Measurements from ENCODE around the gene TRIM26. TPM values are rescaled to one million over a fixed set of nuclear protein-coding genes. Genes with fewer than 3 reads are reported as not detected.

TRIM26 gene
- total and polyA plus RNA-seq, 2 of the 8 experiments (the other 6 are each of a cell fraction or from before 2014, with no cell fraction given) = 21.5 to 32.3 TPM

DNA sequence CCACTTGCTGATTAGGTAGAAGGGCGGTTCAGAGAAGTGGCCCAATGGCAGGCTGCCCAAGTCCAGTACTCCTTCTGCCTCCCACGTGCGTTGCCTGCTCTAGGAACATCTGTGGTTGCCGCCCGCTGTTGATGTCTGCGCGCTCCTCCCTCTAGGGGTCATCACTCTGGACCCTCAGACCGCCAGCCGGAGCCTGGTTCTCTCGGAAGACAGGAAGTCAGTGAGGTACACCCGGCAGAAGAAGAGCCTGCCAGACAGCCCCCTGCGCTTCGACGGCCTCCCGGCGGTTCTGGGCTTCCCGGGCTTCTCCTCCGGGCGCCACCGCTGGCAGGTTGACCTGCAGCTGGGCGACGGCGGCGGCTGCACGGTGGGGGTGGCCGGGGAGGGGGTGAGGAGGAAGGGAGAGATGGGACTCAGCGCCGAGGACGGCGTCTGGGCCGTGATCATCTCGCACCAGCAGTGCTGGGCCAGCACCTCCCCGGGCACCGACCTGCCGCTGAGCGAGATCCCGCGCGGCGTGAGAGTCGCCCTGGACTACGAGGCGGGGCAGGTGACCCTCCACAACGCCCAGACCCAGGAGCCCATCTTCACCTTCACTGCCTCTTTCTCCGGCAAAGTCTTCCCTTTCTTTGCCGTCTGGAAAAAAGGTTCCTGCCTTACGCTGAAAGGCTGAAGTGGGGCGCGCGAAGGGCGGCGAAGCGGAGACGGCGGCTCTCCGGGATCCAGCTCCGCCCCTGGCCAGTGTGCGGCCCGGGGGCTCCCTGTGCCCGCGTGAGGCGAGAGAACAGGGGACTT is 41.3 kb downstream of the TRIM26 start:
- peak overlapping the region; percentile 73 for H4K8ac ChIP-seq (ENCODE audit: extremely low read depth, insufficient read depth, low read length)
- peak overlapping the region; percentile 95; the same call in 1 of the 2 replicates for H2BK15ac ChIP-seq (ENCODE audit: low read length)
- peak overlapping the region; percentile 64; the same call in 1 of the 2 replicates for H3K18ac ChIP-seq (ENCODE audit: extremely low read depth, low read length)
- H3K56ac ChIP-seq (replicated peaks; ENCODE audit: insufficient read length, low read depth, low read length) = no peak overlapping the region
- H3K9ac ChIP-seq (replicated peaks in 1 of 4; ENCODE audit: extremely low read depth in 1 of 4, low read depth in 3 of 4, low read length in 3 of 4) = 0 out of 7 replicates have a peak overlapping the region, but pooled peaks of 1 of the 4 experiments have one; percentile 19
- DNase-seq (ENCODE audit: low read depth in 1 of 2, low spot score in 2 of 2) (peak; percentile 31 to 74), FAIRE-seq (no peak)
- no peak overlapping the region for H3K4ac ChIP-seq (replicated peaks; ENCODE audit: insufficient read length, low read depth, low read length)
- no peak overlapping the region for H2BK120ac ChIP-seq (replicated peaks; ENCODE audit: low read depth, low read length)
- no peak overlapping the region for H3K23ac ChIP-seq (ENCODE audit: insufficient read length)
- peak overlapping the region; percentile 81; the same call in 1 of the 2 replicates for H2AFZ ChIP-seq (ENCODE audit: low read length)
- H4K20me1 ChIP-seq (replicated peaks in 1 of 2; ENCODE audit: control insufficient read depth in 1 of 2, insufficient read depth in 2 of 2, low read length in 2 of 2) = no peaks in the 10 kb centered on the region
- H3K4me1 ChIP-seq (replicated peaks in 1 of 4; ENCODE audit: control insufficient read depth in 3 of 4, insufficient read depth in 4 of 4, low read length in 3 of 4) = peaks cover 0 to 4% (median 3%) of the 10 kb centered on the region in 4 experiments; a peak in 4 of 7 replicates
- no peaks in the 10 kb centered on the region for H3K79me2 ChIP-seq (ENCODE audit: control insufficient read depth in 1 of 2, insufficient read depth in 2 of 2, low read length in 2 of 2)
- H2BK5ac ChIP-seq (ENCODE audit: low read depth, low read length) = no peak overlapping the region; the same call in 1 of the 2 replicates
- H3K23me2 ChIP-seq (ENCODE audit: low read depth, low read length) = peaks cover 4% of the 10 kb centered on the region; the same call in 1 of the 2 replicates
- H3K79me1 ChIP-seq (ENCODE audit: low read depth, low read length) = no peaks in the 10 kb centered on the region
- H4K91ac ChIP-seq (replicated peaks; ENCODE audit: insufficient read length, low read length) = no peak overlapping the region
- H3K4me2 ChIP-seq (ENCODE audit: insufficient read depth in 1 of 2, low read depth in 2 of 2, low read length in 2 of 2) = peak overlapping the region; percentile 73 to 87
- no peak overlapping the region for H3K14ac ChIP-seq (ENCODE audit: insufficient read length)
- H4K5ac ChIP-seq (ENCODE audit: insufficient read length, low read depth, low read length) = no peak overlapping the region
- peak overlapping the region; percentile 17 to 57 (median 32); a peak in 7 of 8 replicates for H3K4me3 ChIP-seq (ENCODE audit: extremely low read depth in 1 of 4, insufficient read depth in 2 of 4, low read depth in 3 of 4, low read length in 4 of 4)
- no peaks in the 10 kb centered on the region for H3K9me3 ChIP-seq (ENCODE audit: insufficient read depth in 2 of 2, low read depth in 1 of 2, low read length in 1 of 2)
- no peaks in the 10 kb centered on the region for H3K36me3 ChIP-seq (ENCODE audit: control insufficient read depth in 2 of 4, insufficient read depth in 4 of 4, low read length in 3 of 4)
- peak overlapping the region; percentile 51; the same call in 1 of the 2 replicates for H2BK12ac ChIP-seq (ENCODE audit: low read depth, low read length)
- H2BK20ac ChIP-seq (ENCODE audit: low read length) = no peak overlapping the region
- 11% methylated on average over 39 of the region's 62 CpGs; no CpG with 5 or more reads in 1 of the 2 experiments for WGBS, 2 experiments (ENCODE audit: extremely low coverage in 1 of 2, insufficient coverage in 1 of 2, insufficient read length in 1 of 2, insufficient replicate concordance in 2 of 2, low coverage in 1 of 2, low lambda C conversion rate in 2 of 2, missing lambda C conversion rate in 1 of 2)
- peaks cover 7 to 32% (median 26%) of the 10 kb centered on the region in 4 experiments for H3K27me3 ChIP-seq (replicated peaks in 1 of 4; ENCODE audit: control insufficient read depth in 3 of 4, extremely low read depth in 1 of 4, insufficient read depth in 3 of 4, low read length in 3 of 4)
- ChIA-PET POLR2A (ENCODE audit: partially characterized antibody) (interaction anchor here (1.2 kb wide), 1 partner anchor 35 kb away, joined by 3 read pairs; no protein-coding TSS in a partner anchor), CTCF (ENCODE audit: partially characterized antibody) (interaction anchor here (0.9 to 3.1 kb wide), 4 partner anchors 67 to 97 kb away, joined by 3 to 22 read pairs (median 8); partner anchors contain the start of gene RNF39)
- no peak overlapping the region for H2AK5ac ChIP-seq (ENCODE audit: low read depth, low read length)
- H3K27ac ChIP-seq (ENCODE audit: low read depth, low read length) = no peak overlapping the region
- TF ChIP-seq FOSL1 (IDR thresholded peaks at IDR 0.05; ENCODE audit: insufficient read depth, low read depth, low read length) (no peak), RFX5 (IDR thresholded peaks at IDR 0.05; ENCODE audit: borderline replicate concordance, low read depth, low read length) (no peak), CTBP2 (IDR thresholded peaks at IDR 0.05; ENCODE audit: borderline replicate concordance, insufficient read depth, insufficient read length, low read length) (no peak), HDAC2 (IDR thresholded peaks at IDR 0.05; ENCODE audit: borderline replicate concordance in 1 of 2, low read depth in 2 of 2, low read length in 2 of 2) (peak in 1 of 2 experiments; percentile 76; a peak in 2 of 4 replicates), SUZ12 (IDR thresholded peaks at IDR 0.05; ENCODE audit: low read length) (peak; percentile 62), SIRT6 (IDR thresholded peaks at IDR 0.05; ENCODE audit: low read length) (no peak), ASH2L (IDR thresholded peaks at IDR 0.05; ENCODE audit: low read length) (peak; percentile 64), GTF2F1 (IDR thresholded peaks at IDR 0.05; ENCODE audit: borderline replicate concordance, low read depth, low read length) (no peak), KDM4A (IDR thresholded peaks at IDR 0.05; ENCODE audit: low read depth, low read length, severe bottlenecking) (peak; percentile 91), GABPA (IDR thresholded peaks at IDR 0.05; ENCODE audit: borderline replicate concordance, insufficient read depth, low read length) (no peak)
